ENCODE results near the gene CACNB2. TPM values are rescaled to one million over a fixed set of nuclear protein-coding genes. Genes with fewer than 3 reads are reported as not detected.
A peak's percentile ranks its signal among the peaks of the same experiment; 100 is the strongest.

Gene CACNB2
- total RNA-seq, 1 experiment from 2014 or later = not detected

DNA sequence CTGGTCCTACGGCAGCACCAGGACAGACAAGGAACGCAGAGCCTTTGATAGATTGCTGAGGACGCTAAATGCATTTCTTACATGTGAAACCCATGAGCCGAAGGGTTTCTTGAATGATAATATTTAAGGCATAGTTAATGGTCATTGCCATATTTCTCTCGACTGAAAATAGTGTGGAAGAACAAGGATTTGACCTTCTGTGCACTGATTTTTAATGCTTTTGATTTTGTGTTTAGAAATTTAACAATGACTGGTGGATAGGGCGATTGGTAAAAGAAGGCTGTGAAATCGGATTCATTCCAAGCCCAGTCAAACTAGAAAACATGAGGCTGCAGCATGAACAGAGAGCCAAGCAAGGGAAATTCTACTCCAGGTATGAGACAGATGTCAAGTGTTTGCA, 360.4 kb downstream of the CACNB2 start:
- DNase-seq (ENCODE audit: low read depth, low spot score) = no peak
- TF ChIP-seq, protein P1, sequence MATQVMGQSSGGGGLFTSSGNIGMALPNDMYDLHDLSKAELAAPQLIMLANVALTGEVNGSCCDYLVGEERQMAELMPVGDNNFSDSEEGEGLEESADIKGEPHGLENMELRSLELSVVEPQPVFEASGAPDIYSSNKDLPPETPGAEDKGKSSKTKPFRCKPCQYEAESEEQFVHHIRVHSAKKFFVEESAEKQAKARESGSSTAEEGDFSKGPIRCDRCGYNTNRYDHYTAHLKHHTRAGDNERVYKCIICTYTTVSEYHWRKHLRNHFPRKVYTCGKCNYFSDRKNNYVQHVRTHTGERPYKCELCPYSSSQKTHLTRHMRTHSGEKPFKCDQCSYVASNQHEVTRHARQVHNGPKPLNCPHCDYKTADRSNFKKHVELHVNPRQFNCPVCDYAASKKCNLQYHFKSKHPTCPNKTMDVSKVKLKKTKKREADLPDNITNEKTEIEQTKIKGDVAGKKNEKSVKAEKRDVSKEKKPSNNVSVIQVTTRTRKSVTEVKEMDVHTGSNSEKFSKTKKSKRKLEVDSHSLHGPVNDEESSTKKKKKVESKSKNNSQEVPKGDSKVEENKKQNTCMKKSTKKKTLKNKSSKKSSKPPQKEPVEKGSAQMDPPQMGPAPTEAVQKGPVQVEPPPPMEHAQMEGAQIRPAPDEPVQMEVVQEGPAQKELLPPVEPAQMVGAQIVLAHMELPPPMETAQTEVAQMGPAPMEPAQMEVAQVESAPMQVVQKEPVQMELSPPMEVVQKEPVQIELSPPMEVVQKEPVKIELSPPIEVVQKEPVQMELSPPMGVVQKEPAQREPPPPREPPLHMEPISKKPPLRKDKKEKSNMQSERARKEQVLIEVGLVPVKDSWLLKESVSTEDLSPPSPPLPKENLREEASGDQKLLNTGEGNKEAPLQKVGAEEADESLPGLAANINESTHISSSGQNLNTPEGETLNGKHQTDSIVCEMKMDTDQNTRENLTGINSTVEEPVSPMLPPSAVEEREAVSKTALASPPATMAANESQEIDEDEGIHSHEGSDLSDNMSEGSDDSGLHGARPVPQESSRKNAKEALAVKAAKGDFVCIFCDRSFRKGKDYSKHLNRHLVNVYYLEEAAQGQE (IDR thresholded peaks at IDR 0.05; ENCODE audit: insufficient read depth in 1 of 2, low read depth in 2 of 2, low read length in 1 of 2) = no peak
- TF ChIP-seq SIN3A (IDR thresholded peaks at IDR 0.05; ENCODE audit: borderline replicate concordance, insufficient read depth, low read depth, low read length) (no peak), TCF7L2 (IDR thresholded peaks at IDR 0.05; ENCODE audit: low read depth, low read length) (no peak), POLR2AphosphoS5 (IDR thresholded peaks at IDR 0.05; ENCODE audit: low read depth, low read length) (no peak)
- TF ChIP-seq, protein P2, sequence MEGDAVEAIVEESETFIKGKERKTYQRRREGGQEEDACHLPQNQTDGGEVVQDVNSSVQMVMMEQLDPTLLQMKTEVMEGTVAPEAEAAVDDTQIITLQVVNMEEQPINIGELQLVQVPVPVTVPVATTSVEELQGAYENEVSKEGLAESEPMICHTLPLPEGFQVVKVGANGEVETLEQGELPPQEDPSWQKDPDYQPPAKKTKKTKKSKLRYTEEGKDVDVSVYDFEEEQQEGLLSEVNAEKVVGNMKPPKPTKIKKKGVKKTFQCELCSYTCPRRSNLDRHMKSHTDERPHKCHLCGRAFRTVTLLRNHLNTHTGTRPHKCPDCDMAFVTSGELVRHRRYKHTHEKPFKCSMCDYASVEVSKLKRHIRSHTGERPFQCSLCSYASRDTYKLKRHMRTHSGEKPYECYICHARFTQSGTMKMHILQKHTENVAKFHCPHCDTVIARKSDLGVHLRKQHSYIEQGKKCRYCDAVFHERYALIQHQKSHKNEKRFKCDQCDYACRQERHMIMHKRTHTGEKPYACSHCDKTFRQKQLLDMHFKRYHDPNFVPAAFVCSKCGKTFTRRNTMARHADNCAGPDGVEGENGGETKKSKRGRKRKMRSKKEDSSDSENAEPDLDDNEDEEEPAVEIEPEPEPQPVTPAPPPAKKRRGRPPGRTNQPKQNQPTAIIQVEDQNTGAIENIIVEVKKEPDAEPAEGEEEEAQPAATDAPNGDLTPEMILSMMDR (IDR thresholded peaks at IDR 0.05) = no peak
- POLR2A ChIA-PET = no interaction called here
- H3K27me3 ChIP-seq (ENCODE audit: control insufficient read depth, insufficient read depth, low read length) = no peaks in the 10 kb centered on the region
- ATAC-seq = no peak
- no peaks in the 10 kb centered on the region for H3K4me1 ChIP-seq (ENCODE audit: control insufficient read depth, insufficient read depth, low read length)
- CTCF ChIA-PET = no interaction called here
- H3K27ac ChIP-seq (ENCODE audit: low read length) = no peak overlapping the region
- in situ Hi-C loops (cut with HindIII; ENCODE audit: low pct_unique_long_range_greater_than_20kb, low sequenced_read_pairs) = no loop called here
- intact Hi-C loops (cut with micrococcal nuclease; ENCODE audit: unreplicated experiment) = no loop called here
- no TSS peak for BruUV-seq (replicated peaks)
- H3K36me3 ChIP-seq (ENCODE audit: control insufficient read depth, insufficient read depth, low read length) = no peaks in the 10 kb centered on the region
- H3K4me3 ChIP-seq (ENCODE audit: low read depth in 2 of 2, low read length in 2 of 2) = no peak overlapping the region
- no peaks in the 10 kb centered on the region for H3K9me3 ChIP-seq (ENCODE audit: control insufficient read depth, insufficient read depth, low read depth, low read length)

DNA sequence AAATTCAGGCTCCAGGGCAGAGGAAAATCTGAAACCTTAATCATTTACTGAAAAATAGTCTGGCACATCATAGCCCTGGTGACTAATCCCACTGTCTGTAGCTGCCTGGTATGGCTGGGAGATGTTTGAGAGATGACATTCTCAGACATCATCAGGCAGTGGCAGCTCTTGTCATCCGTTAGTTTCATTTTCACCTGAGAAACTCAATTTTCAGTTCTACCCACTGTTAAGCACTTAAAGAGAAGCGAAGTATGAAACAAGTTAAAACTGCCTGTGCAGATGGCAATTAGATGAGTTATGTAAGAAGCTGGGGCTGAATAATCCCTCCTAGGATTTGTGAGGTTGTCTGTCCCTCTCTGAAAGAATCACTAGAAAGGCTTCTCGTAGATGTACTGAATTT, 361.0 kb downstream of the CACNB2 start:
- BruUV-seq (replicated peaks) = no TSS peak
- Histone ChIP-seq H3K4me3 (ENCODE audit: low read depth in 2 of 2, low read length in 2 of 2) (peak overlapping the region; percentile 4 to 23; a peak in 3 of 4 replicates), H3K27me3 (ENCODE audit: control insufficient read depth, insufficient read depth, low read length) (no peaks in the 10 kb centered on the region), H3K4me1 (ENCODE audit: control insufficient read depth, insufficient read depth, low read length) (no peaks in the 10 kb centered on the region), H3K36me3 (ENCODE audit: control insufficient read depth, insufficient read depth, low read length) (no peaks in the 10 kb centered on the region), H3K27ac (ENCODE audit: low read length) (no peak overlapping the region), H3K9me3 (ENCODE audit: control insufficient read depth, insufficient read depth, low read depth, low read length) (no peaks in the 10 kb centered on the region)
- DNase-seq (ENCODE audit: low read depth, low spot score) = no peak
- TF ChIP-seq, protein P2 (IDR thresholded peaks at IDR 0.05) = no peak
- TF ChIP-seq, protein P1 (IDR thresholded peaks at IDR 0.05; ENCODE audit: insufficient read depth in 1 of 2, low read depth in 2 of 2, low read length in 1 of 2) = no peak
- no peak for TF ChIP-seq POLR2AphosphoS5 (IDR thresholded peaks at IDR 0.05; ENCODE audit: low read depth, low read length)
- TF ChIP-seq TCF7L2 (IDR thresholded peaks at IDR 0.05; ENCODE audit: low read depth, low read length) = no peak
- TF ChIP-seq SIN3A (IDR thresholded peaks at IDR 0.05; ENCODE audit: borderline replicate concordance, insufficient read depth, low read depth, low read length) = no peak
- ChIA-PET POLR2A (no interaction called here), CTCF (no interaction called here)
- ATAC-seq = no peak
- in situ Hi-C loops (cut with HindIII; ENCODE audit: low pct_unique_long_range_greater_than_20kb, low sequenced_read_pairs) (no loop called here), intact Hi-C loops (cut with micrococcal nuclease; ENCODE audit: unreplicated experiment) (no loop called here)

All from Panc1 (cell line).